Activated effector memory CD4-positive, alpha-beta T cell treated with anti-CD3 and anti-CD28 coated beads, Interleukin-2, amount 50 U/mL, for 16 hours (primary cell): ENCODE data around the gene WDR53.
"Not testable (repeated sequence)": the region's sequence is repeated elsewhere in the genome, so short reads cannot be mapped to it uniquely, and the experiment has no call there.

Experiments used
- DNase-seq: peaks from one replicate; pipeline ENCODE4 v3.0.0-alpha.2; 2020

WDR53 gene

DNA sequence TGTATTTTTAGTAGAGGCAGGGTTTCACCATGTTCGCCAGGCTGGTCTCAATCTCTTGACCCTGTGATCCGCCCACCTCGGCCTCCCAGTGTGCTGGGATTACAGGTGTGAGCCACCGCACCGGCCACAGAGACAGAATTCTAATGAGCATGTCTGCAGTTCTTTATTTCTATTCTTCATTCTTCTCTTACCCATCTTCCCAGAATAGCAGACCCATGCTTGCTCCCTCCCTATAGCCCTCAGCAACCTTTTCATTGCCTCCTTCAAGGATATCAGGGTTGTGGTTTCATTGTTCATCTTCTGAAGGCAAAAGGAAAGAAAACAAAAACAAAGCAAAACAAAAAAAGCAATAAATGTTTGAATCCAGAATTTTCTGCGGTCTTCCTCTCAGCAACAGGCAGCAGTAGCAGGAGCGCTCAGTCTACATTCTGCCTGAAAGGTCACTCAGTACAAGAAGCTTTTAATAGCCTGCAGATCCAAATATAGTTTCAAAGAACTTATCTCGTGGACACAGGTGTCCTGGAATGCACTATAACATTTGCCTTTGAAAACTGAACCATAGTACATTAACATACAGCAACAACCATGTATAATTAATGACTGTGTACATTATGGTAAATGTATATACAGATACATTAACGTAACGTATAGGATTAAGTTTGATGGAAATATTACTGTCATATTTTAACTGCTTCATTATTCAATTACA is 53.3 kb downstream of the WDR53 start, which contains the start of gene SMCO1:
Gene SMCO1, minus strand, starts transcription at position 434 of the 709 bp plus-strand sequence. Its CDS starts 137 bp downstream, at position 297.
- DNase-seq = no peak

- no peak for DNase-seq
Observed at GRCh38 chr3:196514350-196514716, 54.0 kb downstream of the WDR53 start.

GRCh38 chr3:196513697-196514349 is 54.5 kb downstream of the WDR53 start:
- no peak for DNase-seq

DNA sequence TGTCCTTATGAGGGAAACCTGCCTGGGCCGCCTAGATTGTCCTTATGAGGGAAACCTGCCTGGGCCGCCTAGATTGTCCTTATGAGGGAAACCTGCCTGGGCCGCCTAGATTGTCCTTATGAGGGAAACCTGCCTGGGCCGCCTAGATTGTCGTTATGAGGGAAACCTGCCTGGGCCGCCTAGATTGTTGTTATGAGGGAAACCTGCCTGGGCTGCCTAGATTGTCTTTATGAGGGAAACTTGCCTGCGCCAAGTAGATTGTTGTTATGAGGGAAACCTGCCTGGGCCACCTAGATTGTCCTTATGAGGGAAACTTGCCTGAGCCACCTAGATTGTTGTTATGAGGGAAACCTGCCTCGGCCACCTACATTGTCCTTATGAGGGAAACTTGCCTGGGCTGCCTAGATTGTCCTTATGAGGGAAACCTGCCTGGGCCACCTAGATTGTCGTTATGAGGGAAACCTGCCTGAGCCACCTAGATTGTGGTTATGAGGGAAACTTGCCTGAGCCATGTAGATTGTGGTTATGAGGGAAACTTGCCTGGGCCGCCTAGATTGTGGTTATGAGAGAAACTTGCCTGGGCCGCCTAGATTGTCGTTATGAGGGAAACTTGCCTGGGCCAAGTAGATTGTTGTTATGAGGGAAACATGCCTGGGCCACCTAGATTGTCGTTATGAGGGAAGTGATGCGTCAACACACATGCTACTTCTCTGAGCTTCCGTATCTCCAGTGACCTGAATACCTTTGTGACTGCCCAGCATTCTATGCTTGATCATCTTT is 56.5 kb downstream of the WDR53 start:
- not testable (repeated sequence) for DNase-seq

DNA sequence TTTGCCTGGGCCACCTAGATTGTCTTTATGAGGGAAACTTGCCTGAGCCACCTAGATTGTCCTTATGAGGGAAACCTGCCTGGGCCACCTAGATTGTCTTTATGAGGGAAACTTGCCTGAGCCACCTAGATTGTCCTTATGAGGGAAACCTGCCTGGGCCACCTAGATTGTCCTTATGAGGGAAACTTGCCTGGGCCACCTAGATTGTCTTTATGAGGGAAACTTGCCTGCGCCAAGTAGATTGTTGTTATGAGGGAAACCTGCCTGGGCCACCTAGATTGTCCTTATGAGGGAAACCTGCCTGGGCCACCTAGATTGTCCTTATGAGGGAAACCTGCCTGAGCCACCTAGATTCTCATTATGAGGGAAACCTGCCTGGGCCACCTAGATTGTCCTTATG is 57.2 kb downstream of the WDR53 start:
- not testable (repeated sequence) for DNase-seq

DNA sequence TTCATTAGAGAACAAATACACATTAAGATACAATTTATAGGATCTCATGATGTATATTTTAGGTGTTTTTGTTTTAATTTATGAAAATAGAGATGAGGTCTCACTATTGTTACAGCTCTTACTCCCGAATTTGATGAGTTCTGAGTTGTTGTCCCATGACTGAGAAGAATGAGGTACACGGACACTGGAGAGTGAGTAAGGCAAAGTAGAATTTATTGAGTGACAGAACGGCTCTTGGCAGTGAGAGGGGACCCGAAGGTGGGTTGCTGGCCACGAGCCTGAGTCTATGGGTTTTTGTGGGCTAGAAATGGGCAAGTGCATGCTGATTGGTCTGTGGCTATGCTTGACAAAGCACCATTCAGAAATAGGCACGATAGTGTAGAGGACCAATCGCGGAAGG is 61.7 kb downstream of the WDR53 start:
- DNase-seq = no peak

- DNase-seq = no peak
Observed at GRCh38 chr3:196504556-196504955, 63.8 kb downstream of the WDR53 start.
